BE2C (cell line): ENCODE data around the gene SQSTM1.

ENCODE experiments used
- DNase-seq: peaks from one replicate; pipeline ENCODE4 v3.0.0-alpha.2; 2020
- H3K27me3 ChIP-seq: fragments of 250-450 bp; sonication (Bioruptor Pico); 2 replicates; pipeline ENCODE4 v1.5.1; 2020; ENCODE audit warnings: mild to moderate bottlenecking
- H3K36me3 ChIP-seq: fragments of 250-450 bp; sonication (Bioruptor Pico); 2 replicates; pipeline ENCODE4 v1.5.1; 2020; ENCODE audit warnings: mild to moderate bottlenecking
- H3K4me1 ChIP-seq: fragments of 250-450 bp; sonication (Bioruptor Pico); 2 replicates; pipeline ENCODE4 v1.5.1; 2020
- H3K4me3 ChIP-seq: 2 replicates; pipeline ENCODE4 v1.5.1; 2011; ENCODE audit warnings: low read depth, low read length
- H3K9me3 ChIP-seq: fragments of 250-450 bp; sonication (Bioruptor Pico); 2 replicates; pipeline ENCODE4 v1.5.1; 2020
- TF ChIP-seq, protein P1 (sequence below): IDR thresholded peaks from 2 replicates; pipeline ENCODE4 v1.5.1; 2012; ENCODE audit warnings: mild to moderate bottlenecking, low read depth, low read length

SQSTM1 gene

DNA sequence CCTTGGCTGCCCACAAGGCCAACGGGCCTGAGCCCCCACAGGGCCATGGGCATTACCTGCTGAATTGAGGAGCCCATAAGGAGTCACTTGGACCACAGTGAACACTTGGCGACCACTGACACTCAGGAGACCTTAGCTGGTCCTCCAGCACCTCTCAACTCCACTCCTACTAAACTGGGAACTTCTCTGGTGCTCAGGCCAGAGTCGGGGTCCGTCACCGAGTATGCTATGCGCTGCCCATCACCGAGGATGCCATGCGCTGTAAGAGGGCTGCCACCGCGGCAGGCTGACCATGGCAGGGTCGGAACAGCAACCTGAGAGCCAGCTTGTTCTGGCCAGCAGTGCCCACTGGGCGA lies 600 bp upstream of the SQSTM1 start:
- DNase-seq, result no peak
- H3K4me3 ChIP-seq, result peak overlapping the region; percentile 89; the same call in 1 of the 2 replicates
- TF ChIP-seq, protein P1, sequence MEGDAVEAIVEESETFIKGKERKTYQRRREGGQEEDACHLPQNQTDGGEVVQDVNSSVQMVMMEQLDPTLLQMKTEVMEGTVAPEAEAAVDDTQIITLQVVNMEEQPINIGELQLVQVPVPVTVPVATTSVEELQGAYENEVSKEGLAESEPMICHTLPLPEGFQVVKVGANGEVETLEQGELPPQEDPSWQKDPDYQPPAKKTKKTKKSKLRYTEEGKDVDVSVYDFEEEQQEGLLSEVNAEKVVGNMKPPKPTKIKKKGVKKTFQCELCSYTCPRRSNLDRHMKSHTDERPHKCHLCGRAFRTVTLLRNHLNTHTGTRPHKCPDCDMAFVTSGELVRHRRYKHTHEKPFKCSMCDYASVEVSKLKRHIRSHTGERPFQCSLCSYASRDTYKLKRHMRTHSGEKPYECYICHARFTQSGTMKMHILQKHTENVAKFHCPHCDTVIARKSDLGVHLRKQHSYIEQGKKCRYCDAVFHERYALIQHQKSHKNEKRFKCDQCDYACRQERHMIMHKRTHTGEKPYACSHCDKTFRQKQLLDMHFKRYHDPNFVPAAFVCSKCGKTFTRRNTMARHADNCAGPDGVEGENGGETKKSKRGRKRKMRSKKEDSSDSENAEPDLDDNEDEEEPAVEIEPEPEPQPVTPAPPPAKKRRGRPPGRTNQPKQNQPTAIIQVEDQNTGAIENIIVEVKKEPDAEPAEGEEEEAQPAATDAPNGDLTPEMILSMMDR, result no peak
- H3K36me3 ChIP-seq, result peaks cover 22% of the 10 kb centered on the region
- H3K27me3 ChIP-seq, result no peaks in the 10 kb centered on the region
- H3K9me3 ChIP-seq, result no peaks in the 10 kb centered on the region
- H3K4me1 ChIP-seq, result peaks cover 22% of the 10 kb centered on the region

- H3K4me3 ChIP-seq, result peak overlapping the region; percentile 89
- H3K4me1 ChIP-seq, result peaks cover 22% of the 10 kb centered on the region
- peaks cover 36% of the 10 kb centered on the region for H3K36me3 ChIP-seq
- H3K27me3 ChIP-seq, result no peaks in the 10 kb centered on the region
- peak; percentile 95 for DNase-seq
- TF ChIP-seq, protein P1, result no peak
- no peaks in the 10 kb centered on the region for H3K9me3 ChIP-seq
These were observed 773 bp downstream of the SQSTM1 start for GRCh38 chr5:179821298-179822058.

DNA sequence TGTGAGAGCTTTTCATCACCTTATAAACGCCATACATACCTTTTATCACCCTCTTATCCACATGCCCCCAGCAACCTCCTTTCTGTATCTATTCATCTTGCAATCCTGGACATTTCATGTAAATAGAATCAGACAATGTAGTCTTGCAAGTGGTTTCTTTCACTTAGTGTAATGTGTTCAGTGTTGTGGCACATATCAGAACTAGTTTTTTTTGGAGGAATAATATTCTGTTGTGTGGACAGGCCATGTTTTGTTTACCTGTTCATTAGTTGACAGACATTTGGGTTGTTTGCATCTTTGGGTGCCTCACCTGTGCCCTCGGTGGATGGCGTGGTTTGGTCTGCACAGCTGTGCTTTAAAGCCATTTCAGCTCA lies 1.3 kb downstream of the SQSTM1 start:
- no peaks in the 10 kb centered on the region for H3K27me3 ChIP-seq
- peaks cover 22% of the 10 kb centered on the region for H3K4me1 ChIP-seq

GRCh38 chr5:179822444-179822990 lies 1.8 kb downstream of the SQSTM1 start:
- Histone ChIP-seq H3K36me3 (peaks cover 46% of the 10 kb centered on the region), H3K4me3 (peak overlapping the region; percentile 89), H3K9me3 (no peaks in the 10 kb centered on the region), H3K4me1 (peaks cover 22% of the 10 kb centered on the region), H3K27me3 (no peaks in the 10 kb centered on the region)
- no peak for DNase-seq
- TF ChIP-seq, protein P1, result no peak

More for the DNA sequence above, 1.3 kb downstream of the SQSTM1 start:
- Histone ChIP-seq H3K4me3 (peak overlapping the region; percentile 89), H3K36me3 (peaks cover 41% of the 10 kb centered on the region), H3K9me3 (no peaks in the 10 kb centered on the region)
- TF ChIP-seq, protein P1, result no peak
- DNase-seq, result no peak

DNA sequence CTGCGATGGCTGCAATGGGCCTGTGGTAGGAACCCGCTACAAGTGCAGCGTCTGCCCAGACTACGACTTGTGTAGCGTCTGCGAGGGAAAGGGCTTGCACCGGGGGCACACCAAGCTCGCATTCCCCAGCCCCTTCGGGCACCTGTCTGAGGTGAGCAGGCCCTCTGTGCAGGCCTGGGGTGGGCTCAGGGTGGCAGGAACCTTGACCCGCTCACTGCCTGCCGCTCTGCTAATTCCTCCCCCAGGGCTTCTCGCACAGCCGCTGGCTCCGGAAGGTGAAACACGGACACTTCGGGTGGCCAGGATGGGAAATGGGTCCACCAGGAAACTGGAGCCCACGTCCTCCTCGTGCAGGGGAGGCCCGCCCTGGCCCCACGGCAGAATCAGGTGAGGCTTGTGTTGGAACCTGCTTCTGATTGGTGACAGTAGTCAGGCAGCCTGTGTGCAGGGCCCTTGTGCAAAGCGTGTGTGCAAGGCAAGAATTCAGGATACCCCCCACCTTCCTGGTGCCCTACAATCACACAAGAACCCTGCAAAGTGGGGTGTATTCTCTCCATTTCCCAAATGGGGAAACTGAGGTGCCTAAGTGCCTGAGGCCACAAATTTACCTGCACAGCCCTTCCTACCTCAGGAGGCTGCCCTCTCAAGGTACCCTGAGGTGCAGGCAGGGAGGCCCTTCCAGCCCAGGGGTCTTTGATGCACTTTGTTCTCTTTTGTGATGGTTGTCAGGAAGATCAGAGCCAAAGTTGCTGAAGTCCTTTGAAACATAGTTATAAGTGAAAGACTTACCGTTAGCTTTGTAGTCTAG lies 3.4 kb downstream of the SQSTM1 start:
- no peaks in the 10 kb centered on the region for H3K27me3 ChIP-seq

More for the DNA sequence above, 3.4 kb downstream of the SQSTM1 start:
- no peak for DNase-seq
- H3K4me3 ChIP-seq, result no peak overlapping the region
- peaks cover 16% of the 10 kb centered on the region for H3K4me1 ChIP-seq
- TF ChIP-seq, protein P1, result no peak
- H3K9me3 ChIP-seq, result no peaks in the 10 kb centered on the region
- H3K36me3 ChIP-seq, result peaks cover 60% of the 10 kb centered on the region
